Stomach (tissue), 9 donors: ENCODE data around the gene SPOCD1. TPM values are rescaled to one million over a fixed set of nuclear protein-coding genes. Genes with fewer than 3 reads are reported as not detected.
A peak's percentile ranks its signal among the peaks of the same experiment; 100 is the strongest.

Source experiments
- DNase-seq, 2 donors: peaks; one replicate each; pipeline versions ENCODE4 v3.0.0 to v3.0.0-alpha.2; 2013 to 2019
- H3K27ac ChIP-seq, 5 donors: fragments of 200-600 bp in 4 of 5; sonication (generic) in 4 of 5; one replicate each; pipeline ENCODE4 v1.5.1; 2013 to 2019; ENCODE audit warnings: mild to moderate bottlenecking in 1 of 5, moderate library complexity in 1 of 5
- H3K27me3 ChIP-seq, 3 donors: fragments of 200-600 bp; sonication (generic); one replicate each; pipeline ENCODE4 v1.5.1; 2017 to 2019; ENCODE audit warnings: mixed run types in 1 of 3
- H3K36me3 ChIP-seq, 4 donors: fragments of 200-600 bp; sonication (generic); 1 replicate in 3 of 4; 2 replicates in 1 of 4; pipeline ENCODE4 v1.5.1; 2016 to 2019
- H3K4me1 ChIP-seq, 4 donors: fragments of 200-600 bp; sonication (generic); one replicate each; pipeline ENCODE4 v1.5.1; 2016 to 2019
- H3K4me3 ChIP-seq, 4 donors: fragments of 200-600 bp; sonication (generic) in 3 of 4; one replicate each; pipeline ENCODE4 v1.5.1; 2016 to 2019; ENCODE audit warnings: mild to moderate bottlenecking in 1 of 4
- H3K9me3 ChIP-seq, 4 donors: fragments of 200-600 bp; sonication (generic); one replicate each; pipeline ENCODE4 v1.5.1; 2016 to 2019
- EP300 ChIP-seq: sonication (generic); formaldehyde crosslinking; IDR thresholded peaks from one replicate; pipeline ENCODE4 v1.6.1; 2017; ENCODE audit warnings: antibody characterized with exemption
- POLR2A ChIP-seq, 4 donors: fragments of 450-650 bp; IDR thresholded peaks; one replicate each; pipeline ENCODE4 v1.6.1; 2016; ENCODE audit warnings: antibody characterized with exemption in 4 of 4, control low read depth in 2 of 4, mild to moderate bottlenecking in 1 of 4, moderate library complexity in 1 of 4
- POLR2AphosphoS5 ChIP-seq, 3 donors: sonication (generic); formaldehyde crosslinking; IDR thresholded peaks; one replicate each; pipeline ENCODE4 v1.6.1; 2016; ENCODE audit warnings: antibody characterized with exemption in 3 of 3
- WGBS, 5 donors: extraction: QIAGEN DNeasy Blood & Tissue Kit in 3 of 5; methylation state at CpG; one replicate each; pipeline versions ENCODE4 v1.1.5 to v1.1.7; 2013 to 2018; 5-methylcytosine and 5-hydroxymethylcytosine counted together
- intact Hi-C: fragments of 100-400 bp; cut with DNase I; formaldehyde crosslinking; loops from one replicate; pipeline ENCODE4 v1.15.1; 2023; ENCODE audit warnings: low total_unique reads
- polyA plus RNA-seq, 3 donors: library from polyadenylated mRNA; stranded (reverse); fragments of 200-250 nt; gene quantifications; one replicate each; pipeline ENCODE4 v1.2.3, GENCODE V29; 2013
- total RNA-seq, 5 donors: library from RNA; depleted of rRNA; stranded (reverse); fragments of >200 nt; gene quantifications; one replicate each; pipeline versions ENCODE4 v1.1.0 to v1.2.3, GENCODE V29; 2014 to 2016
- TF ChIP-seq, protein P1 (sequence below), 7 experiments: fragments of 450-650 bp in 4 of 7; fragments of 200-600 bp in 3 of 7; sonication (generic) in 3 of 7; IDR thresholded peaks; one replicate each; pipeline ENCODE4 v1.5.1; 2016 to 2019; ENCODE audit warnings: antibody characterized with exemption in 7 of 7, control low read depth in 2 of 7, mild to moderate bottlenecking in 1 of 7
- donor health status: healthy with polysubstance abuse.
- donor health status: Bipolar disorder and iron deficiency.
- donor health status: healthy.

Gene SPOCD1
- total and polyA plus RNA-seq, 8 donors, result 0.55 to 11.1 (median 4.5) TPM; not detected in 1

DNA sequence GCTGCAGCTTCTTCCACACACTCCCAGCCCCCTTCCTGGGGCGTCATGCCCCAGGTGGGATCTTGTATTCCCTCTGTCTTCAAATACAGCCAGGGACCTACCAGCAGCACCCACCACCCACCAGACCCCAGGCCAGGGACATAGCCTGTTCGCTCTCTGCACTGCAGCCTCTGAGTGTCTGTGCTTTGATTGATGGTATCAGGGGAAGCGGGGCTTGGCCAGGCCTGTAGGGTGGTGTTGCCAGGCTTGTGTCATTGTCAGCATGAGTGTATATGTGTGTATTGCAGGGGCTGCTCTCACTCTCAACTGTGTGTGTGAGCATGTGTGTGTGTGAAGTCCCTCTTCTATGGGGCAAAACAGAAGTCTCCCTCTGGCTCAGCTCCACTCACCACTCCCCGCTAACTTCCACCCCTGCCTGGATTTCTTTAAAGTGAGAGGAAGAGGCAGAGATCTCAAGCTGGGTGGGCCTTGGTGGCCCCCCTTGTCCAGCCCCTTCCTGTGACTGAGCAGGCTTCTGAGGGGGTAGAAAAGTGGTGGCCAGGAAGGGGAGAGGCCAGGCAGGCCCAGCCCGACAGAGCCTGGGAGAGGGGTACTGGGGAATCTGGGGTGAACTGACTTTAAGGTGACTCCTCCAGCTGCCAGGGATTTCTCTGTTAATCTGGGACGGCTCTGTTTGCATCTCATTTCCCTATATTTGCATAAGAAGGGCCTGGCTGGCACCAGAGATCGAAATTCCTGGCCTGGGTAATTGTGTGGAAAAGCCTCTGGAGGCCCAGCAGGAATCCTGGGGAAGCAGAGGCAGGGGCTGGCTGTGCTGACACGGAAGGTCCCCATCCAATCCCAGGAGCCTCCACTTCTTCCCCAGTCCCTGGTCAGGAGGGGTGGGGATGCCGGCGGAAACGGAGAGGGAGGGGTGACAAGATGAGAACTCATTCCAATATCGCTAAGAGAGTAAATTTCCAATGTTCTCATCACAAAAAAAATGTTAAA lies 33.1 kb downstream of the SPOCD1 start:
- 53 to 62% (median 54%) methylated on average over 11 to 12 of the region's 12 CpGs for WGBS, 5 donors
- no peak overlapping the region for H3K27ac ChIP-seq
- intact Hi-C loops, result no loop called here
- TF ChIP-seq POLR2A (IDR thresholded peaks at IDR 0.05) (no peak), POLR2AphosphoS5 (IDR thresholded peaks at IDR 0.05) (no peak), EP300 (no peak)
- TF ChIP-seq, protein P1, sequence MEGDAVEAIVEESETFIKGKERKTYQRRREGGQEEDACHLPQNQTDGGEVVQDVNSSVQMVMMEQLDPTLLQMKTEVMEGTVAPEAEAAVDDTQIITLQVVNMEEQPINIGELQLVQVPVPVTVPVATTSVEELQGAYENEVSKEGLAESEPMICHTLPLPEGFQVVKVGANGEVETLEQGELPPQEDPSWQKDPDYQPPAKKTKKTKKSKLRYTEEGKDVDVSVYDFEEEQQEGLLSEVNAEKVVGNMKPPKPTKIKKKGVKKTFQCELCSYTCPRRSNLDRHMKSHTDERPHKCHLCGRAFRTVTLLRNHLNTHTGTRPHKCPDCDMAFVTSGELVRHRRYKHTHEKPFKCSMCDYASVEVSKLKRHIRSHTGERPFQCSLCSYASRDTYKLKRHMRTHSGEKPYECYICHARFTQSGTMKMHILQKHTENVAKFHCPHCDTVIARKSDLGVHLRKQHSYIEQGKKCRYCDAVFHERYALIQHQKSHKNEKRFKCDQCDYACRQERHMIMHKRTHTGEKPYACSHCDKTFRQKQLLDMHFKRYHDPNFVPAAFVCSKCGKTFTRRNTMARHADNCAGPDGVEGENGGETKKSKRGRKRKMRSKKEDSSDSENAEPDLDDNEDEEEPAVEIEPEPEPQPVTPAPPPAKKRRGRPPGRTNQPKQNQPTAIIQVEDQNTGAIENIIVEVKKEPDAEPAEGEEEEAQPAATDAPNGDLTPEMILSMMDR (IDR thresholded peaks at IDR 0.05), result no peak
- DNase-seq, result peak in 1 of 2 donors; percentile 69
- no peaks in the 10 kb centered on the region for H3K9me3 ChIP-seq
- H3K4me1 ChIP-seq, result peaks cover 0 to 24% (median 17%) of the 10 kb centered on the region in 4 donors
- H3K4me3 ChIP-seq, result no peak overlapping the region
- peaks cover 0 to 9% (median 0%) of the 10 kb centered on the region in 3 donors for H3K27me3 ChIP-seq
- H3K36me3 ChIP-seq, result no peaks in the 10 kb centered on the region

DNA sequence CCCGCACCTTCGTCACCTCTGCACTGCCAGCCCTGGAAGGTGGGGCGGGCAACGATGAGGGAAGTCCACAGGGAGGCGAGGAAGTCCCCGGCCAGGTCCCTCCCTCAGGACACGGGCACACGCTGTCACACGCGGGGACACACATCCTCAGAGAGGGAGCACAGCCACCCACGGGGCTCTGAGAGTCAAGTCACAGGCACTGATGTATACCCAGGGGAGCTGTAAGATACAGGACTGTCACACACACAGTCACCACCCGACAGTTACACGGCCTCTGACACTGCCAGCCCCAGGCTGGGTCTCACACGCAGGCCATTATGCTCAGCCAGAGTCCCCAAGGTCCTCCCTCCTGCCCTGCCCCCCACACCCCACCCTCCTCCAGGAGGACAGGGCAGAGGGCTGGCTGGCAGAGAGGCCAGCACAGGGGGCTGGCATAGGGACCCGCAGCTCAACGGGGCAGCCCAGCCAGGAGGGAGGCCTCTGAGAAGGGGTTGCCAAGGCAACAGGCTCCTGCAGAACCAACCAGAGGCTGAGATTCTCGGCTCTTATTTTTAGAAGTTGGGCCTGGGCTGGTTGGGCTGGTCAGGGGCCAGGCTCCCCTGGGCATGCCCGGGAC lies 34.0 kb downstream of the SPOCD1 start:
- 48 to 70% (median 58%) methylated on average over 13 to 18 of the region's 18 CpGs for WGBS, 5 donors

DNA sequence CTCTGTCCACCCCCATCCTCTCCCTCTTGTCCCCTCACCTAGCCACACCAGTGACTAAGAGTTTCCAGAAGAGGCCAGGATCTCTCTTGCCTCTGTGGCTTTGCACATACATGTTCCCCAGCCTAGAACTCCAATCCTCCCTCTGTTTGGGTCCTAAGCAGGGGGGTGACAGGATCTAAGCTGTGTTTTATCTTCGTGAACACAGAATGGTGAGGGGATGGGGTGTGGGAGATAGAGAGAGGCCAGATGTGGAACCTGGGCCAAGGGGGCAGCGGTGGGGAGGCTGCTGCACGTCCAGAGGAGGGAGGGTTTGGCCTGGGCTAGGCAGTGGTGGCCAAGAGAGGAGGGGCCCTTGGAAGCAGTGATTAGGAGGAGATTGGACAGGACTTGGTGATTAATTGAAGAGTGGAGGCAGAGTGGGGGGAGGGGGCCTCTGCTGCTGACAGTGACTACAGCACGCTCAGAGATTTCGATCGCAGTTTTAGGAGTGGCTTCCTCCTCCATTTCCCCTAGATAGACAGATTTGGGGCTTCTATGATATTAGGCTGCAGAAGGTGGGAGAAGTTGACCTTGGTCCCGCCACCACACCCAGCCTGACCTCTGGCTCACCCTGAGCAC lies 34.6 kb downstream of the SPOCD1 start:
- Histone ChIP-seq H3K36me3 (no peaks in the 10 kb centered on the region), H3K9me3 (no peaks in the 10 kb centered on the region), H3K27ac (no peak overlapping the region), H3K4me1 (peaks cover 0 to 23% (median 16%) of the 10 kb centered on the region in 4 donors), H3K4me3 (no peak overlapping the region), H3K27me3 (peaks cover 0 to 18% (median 0%) of the 10 kb centered on the region in 3 donors)
- WGBS, 5 donors, result 56 to 68% (median 61%) methylated on average over 7 of the region's 7 CpGs
- TF ChIP-seq EP300 (no peak), POLR2A (IDR thresholded peaks at IDR 0.05) (no peak), POLR2AphosphoS5 (IDR thresholded peaks at IDR 0.05) (no peak)
- TF ChIP-seq, protein P1 (IDR thresholded peaks at IDR 0.05), result no peak
- intact Hi-C loops, result no loop called here
- DNase-seq, result peak in 1 of 2 donors; percentile 84

More for the DNA sequence above, 34.0 kb downstream of the SPOCD1 start:
- DNase-seq, result peak in 1 of 2 donors; percentile 75
- TF ChIP-seq POLR2A (IDR thresholded peaks at IDR 0.05) (no peak), POLR2AphosphoS5 (IDR thresholded peaks at IDR 0.05) (no peak), EP300 (no peak)
- TF ChIP-seq, protein P1 (IDR thresholded peaks at IDR 0.05), result no peak
- Histone ChIP-seq H3K9me3 (no peaks in the 10 kb centered on the region), H3K27me3 (peaks cover 0 to 12% (median 0%) of the 10 kb centered on the region in 3 donors), H3K4me3 (no peak overlapping the region), H3K36me3 (no peaks in the 10 kb centered on the region), H3K4me1 (peaks cover 0 to 23% (median 16%) of the 10 kb centered on the region in 4 donors), H3K27ac (no peak overlapping the region)
- intact Hi-C loops, result no loop called here

DNA sequence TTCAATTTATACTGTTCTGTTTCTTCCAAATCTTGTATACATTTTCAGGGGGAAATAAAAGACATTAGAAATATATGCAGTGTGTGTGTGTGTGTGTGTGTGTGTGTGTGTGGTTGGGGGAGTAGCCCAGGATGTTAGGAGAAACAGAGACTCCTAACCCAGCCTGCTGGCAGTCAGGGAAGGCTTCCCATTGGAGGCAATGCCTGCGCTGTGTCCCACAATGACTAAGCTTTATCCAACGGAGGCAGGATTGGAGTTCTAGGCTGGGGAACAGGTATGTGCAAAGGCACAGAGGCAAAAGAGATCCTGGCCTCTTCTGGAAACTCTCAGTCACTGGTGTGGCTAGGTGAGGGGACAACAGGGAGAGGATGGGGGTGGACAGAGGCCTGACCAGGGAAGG lies 35.2 kb downstream of the SPOCD1 start:
- no peaks in the 10 kb centered on the region for H3K36me3 ChIP-seq
- H3K27me3 ChIP-seq, result peaks cover 0 to 24% (median 1%) of the 10 kb centered on the region in 3 donors
- intact Hi-C loops, result no loop called here
- no peak overlapping the region for H3K27ac ChIP-seq
- no peak overlapping the region for H3K4me3 ChIP-seq
- H3K9me3 ChIP-seq, result no peaks in the 10 kb centered on the region
- no peak for DNase-seq
- no peak for TF ChIP-seq POLR2A (IDR thresholded peaks at IDR 0.05)
- 75 to 91% (median 84%) methylated on average over 2 of the region's 2 CpGs for WGBS, 5 donors
- H3K4me1 ChIP-seq, result peaks cover 0 to 23% (median 16%) of the 10 kb centered on the region in 4 donors
